Measurements from ENCODE around the gene GGT6. TPM values are rescaled to one million over a fixed set of nuclear protein-coding genes. Genes with fewer than 3 reads are reported as not detected.

GGT6 gene
- total and polyA plus RNA-seq, 2 of the 13 experiments (the other 11 are each of a cell fraction or from before 2014, with no cell fraction given) = 0.16 to 0.80 TPM

- TF ChIP-seq HNRNPL (IDR thresholded peaks at IDR 0.05; ENCODE audit: low read depth, low read length) (0 out of 2 replicates have a peak, but pooled peaks have one; percentile 4), NR2F6 (IDR thresholded peaks at IDR 0.05) (peak; percentile 21; the same call in 1 of the 2 replicates), NR2F6 (CRISPR knock-in tag; IDR thresholded peaks at IDR 0.05) (no peak), PAXIP1 (CRISPR knock-in tag; conservative IDR thresholded peaks at IDR 0.05) (0 out of 2 replicates have a peak, but pooled peaks have one; percentile 4), ZBTB7B (CRISPR knock-in tag; IDR thresholded peaks at IDR 0.05) (0 out of 2 replicates have a peak, but pooled peaks have one; percentile 37), PATZ1 (CRISPR knock-in tag; IDR thresholded peaks at IDR 0.05) (peak; percentile 88), PHF21A (CRISPR knock-in tag; IDR thresholded peaks at IDR 0.05) (peak; percentile 51; the same call in 1 of the 2 replicates), ZNF143 (CRISPR knock-in tag; IDR thresholded peaks at IDR 0.05) (peak; percentile 53; the same call in 1 of the 2 replicates), NFE2 (CRISPR knock-in tag; IDR thresholded peaks at IDR 0.05) (no peak), ZNF569 (CRISPR knock-in tag; IDR thresholded peaks at IDR 0.05; ENCODE audit: borderline replicate concordance) (no peak), U2AF1 (optimal IDR thresholded peaks at IDR 0.05; ENCODE audit: low read depth, low read length) (peak; percentile 36), ZNF770 (CRISPR knock-in tag; IDR thresholded peaks at IDR 0.05) (peak; percentile 86)
- no peaks in the 10 kb centered on the region for H3K79me2 ChIP-seq (ENCODE audit: insufficient read depth, low read length)
- peak overlapping the region; percentile 33 for H3K27ac ChIP-seq (ENCODE audit: extremely low read length, insufficient read depth, low read length)
- peak overlapping the region; percentile 19 to 67 (median 56) for H3K4me3 ChIP-seq (replicated peaks in 1 of 3; ENCODE audit: insufficient read depth in 1 of 3, low read depth in 2 of 3, low read length in 3 of 3)
- H3K9me3 ChIP-seq (ENCODE audit: low read length) = no peaks in the 10 kb centered on the region
- no TSS peak for BruUV-seq (replicated peaks)
- peak overlapping the region; percentile 80 for H3K4me2 ChIP-seq (ENCODE audit: low read depth, low read length)
- H3K27me3 ChIP-seq (ENCODE audit: control insufficient read depth in 1 of 2, insufficient read depth in 2 of 2, low read length in 2 of 2) = peaks cover 2 to 17% of the 10 kb centered on the region in 2 experiments; a peak in 3 of 5 replicates
- intact Hi-C loops (cut with micrococcal nuclease; ENCODE audit: unreplicated experiment) (no loop called here), in situ Hi-C loops (cut with HindIII; ENCODE audit: extremely low pct_ligation_motif_present, low pct_unique_long_range_greater_than_20kb) (no loop called here)
- H2AFZ ChIP-seq (ENCODE audit: low read length) = peak overlapping the region; percentile 68
- POLR2A ChIA-PET = interaction anchor here (0.6 to 3.2 kb wide), 8 partner anchors 10 to 390 kb away, joined by 3 to 21 read pairs (median 4); partner anchors contain the start of genes ARRB2, GGT6, MYBBP1A and SPAG7
- peaks cover 72% of the 10 kb centered on the region for H3K4me1 ChIP-seq (ENCODE audit: insufficient read depth, low read length)
- 39% methylated on average over 6 of the region's 8 CpGs for WGBS (ENCODE audit: low lambda C conversion rate)
- CTCF ChIA-PET (ENCODE audit: low intra/inter-chr PET ratio, low total read pairs) = no interaction called here
- peak overlapping the region; percentile 67 for H3K9ac ChIP-seq (ENCODE audit: insufficient read depth, low read depth, low read length)
- H3K36me3 ChIP-seq (replicated peaks in 1 of 2; ENCODE audit: control insufficient read depth in 1 of 2, insufficient read depth in 2 of 2, low read length in 2 of 2) = no peaks in the 10 kb centered on the region
- FAIRE-seq (no peak), ATAC-seq (peak; percentile 11; the same call in 2 of the 3 replicates), DNase-seq (ENCODE audit: low spot score) (peak; percentile 47)
- no peaks in the 10 kb centered on the region for H4K20me1 ChIP-seq (ENCODE audit: insufficient read depth, low read length)
Measured at GRCh38 chr17:4577386-4577993, 17.1 kb upstream of the GGT6 start.
